ENCODE results near the gene FLNA.
A peak's percentile ranks its signal among the peaks of the same experiment; 100 is the strongest.

- no peak for TF ChIP-seq POLR2A (IDR thresholded peaks at IDR 0.05)
- TF ChIP-seq CTCF (IDR thresholded peaks at IDR 0.05) = peak in 6 of 7 experiments; percentile 23 to 48 (median 39)
These were observed 56.9 kb downstream of the FLNA start for GRCh38 chrX:154317391-154317995.
